Neural progenitor cell (in vitro differentiated cells): ENCODE results near the gene TMEM62. TPM values are rescaled to one million over a fixed set of nuclear protein-coding genes. Genes with fewer than 3 reads are reported as not detected.

Experiments
- DNase-seq: peaks from one replicate; pipeline ENCODE4 v3.0.0-alpha.2; 2016; ENCODE audit warnings: low spot score
- H2AFZ ChIP-seq: fragments of 200-600 bp; sonication (generic); replicated peaks from 2 replicates; pipeline ENCODE4 v1.6.1; 2016; ENCODE audit warnings: antibody characterized with exemption
- H3F3A ChIP-seq: fragments of 200-600 bp; sonication (generic); 2 replicates; pipeline ENCODE4 v1.6.1; 2016; ENCODE audit warnings: antibody characterized with exemption, low read depth
- H3K27ac ChIP-seq: fragments of 200-600 bp; sonication (generic); 2 replicates; pipeline ENCODE4 v1.5.1; 2016; ENCODE audit warnings: mild to moderate bottlenecking
- H3K27me3 ChIP-seq: fragments of 200-600 bp; sonication (generic); 2 replicates; pipeline ENCODE4 v1.6.1; 2016; ENCODE audit warnings: mild to moderate bottlenecking, moderate library complexity
- H3K36me3 ChIP-seq: fragments of 200-600 bp; sonication (generic); 2 replicates; pipeline ENCODE4 v1.5.1; 2016
- H3K4me1 ChIP-seq: fragments of 200-600 bp; sonication (generic); 2 replicates; pipeline ENCODE4 v1.6.1; 2016; ENCODE audit warnings: mixed run types
- H3K4me2 ChIP-seq: fragments of 200-600 bp; sonication (generic); 2 replicates; pipeline ENCODE4 v1.6.1; 2016
- H3K4me3 ChIP-seq: fragments of 200-600 bp; sonication (generic); 2 replicates; pipeline ENCODE4 v1.5.1; 2016
- H3K79me2 ChIP-seq: fragments of 200-600 bp; sonication (generic); 2 replicates; pipeline ENCODE4 v1.6.1; 2016; ENCODE audit warnings: low read depth
- H3K9ac ChIP-seq: fragments of 200-600 bp; sonication (generic); 2 replicates; pipeline ENCODE4 v1.6.1; 2016
- H3K9me3 ChIP-seq: fragments of 200-600 bp; sonication (generic); 2 replicates; pipeline ENCODE4 v1.5.1; 2016; ENCODE audit warnings: low read depth
- H4K20me1 ChIP-seq: fragments of 200-600 bp; sonication (generic); 2 replicates; pipeline ENCODE4 v1.6.1; 2016; ENCODE audit warnings: low read depth
- H3K27ac Mint-ChIP-seq: 3 replicates; pipeline ENCODE4 v1.8.0; 2021; ENCODE audit warnings: mixed read lengths
- H3K27me3 Mint-ChIP-seq: 2 replicates; pipeline ENCODE4 v1.8.0; 2022; ENCODE audit warnings: low read depth, mild to moderate bottlenecking, inconsistent platforms, moderate library complexity, mixed read lengths; ENCODE audit not compliant: insufficient read depth
- H3K36me3 Mint-ChIP-seq: 3 replicates; pipeline ENCODE4 v1.8.0; 2021; ENCODE audit warnings: mixed read lengths
- H3K4me1 Mint-ChIP-seq: 3 replicates; pipeline ENCODE4 v1.8.0; 2021; ENCODE audit warnings: mixed read lengths
- H3K4me3 Mint-ChIP-seq: 3 replicates; pipeline ENCODE4 v1.8.0; 2021; ENCODE audit warnings: mild to moderate bottlenecking, moderate library complexity, mixed read lengths
- H3K9me3 Mint-ChIP-seq: 3 replicates; pipeline ENCODE4 v1.8.0; 2020; ENCODE audit warnings: mixed read lengths
- CTCF ChIP-seq: fragments of 200-600 bp; sonication (generic); IDR thresholded peaks from 2 replicates; pipeline ENCODE4 v1.5.1; 2017; ENCODE audit warnings: antibody characterized with exemption, mild to moderate bottlenecking
- EZH2 ChIP-seq: fragments of 200-600 bp; sonication (generic); IDR thresholded peaks from 2 replicates; pipeline ENCODE4 v1.6.1; 2017; ENCODE audit warnings: antibody characterized with exemption, mild to moderate bottlenecking, moderate library complexity
- EZH2phosphoT487 ChIP-seq: fragments of 200-600 bp; sonication (generic); IDR thresholded peaks from 2 replicates; pipeline ENCODE4 v1.6.1; 2017; ENCODE audit warnings: antibody characterized with exemption
- total RNA-seq: library from RNA; depleted of rRNA; stranded (reverse); fragments of >200 nt; gene quantifications from 2 replicates; pipeline ENCODE4 v1.2.3, GENCODE V29; 2015; ENCODE audit warnings: low replicate concordance

Gene TMEM62
- total RNA-seq, 1 donor from 2014 or later = 11.9 TPM

GRCh38 chr15:43207024-43207423 is 73.6 kb downstream of the TMEM62 start:
- Histone ChIP-seq H3K4me2 (no peak overlapping the region), H3K27ac (no peak overlapping the region), H3K9me3 (no peaks in the 10 kb centered on the region), H3K9ac (no peak overlapping the region), H4K20me1 (no peaks in the 10 kb centered on the region), H2AFZ (no peak overlapping the region), H3K79me2 (no peaks in the 10 kb centered on the region), H3K4me1 (no peaks in the 10 kb centered on the region), H3K36me3 (no peaks in the 10 kb centered on the region), H3K4me3 (no peak overlapping the region), H3K27me3 (no peaks in the 10 kb centered on the region), H3F3A (no peaks in the 10 kb centered on the region)
- no peaks in the 10 kb centered on the region for H3K4me1 Mint-ChIP-seq
- H3K9me3 Mint-ChIP-seq = no peaks in the 10 kb centered on the region
- H3K27me3 Mint-ChIP-seq = no peaks in the 10 kb centered on the region
- H3K27ac Mint-ChIP-seq = no peak overlapping the region
- TF ChIP-seq EZH2 (no peak), EZH2phosphoT487 (no peak), CTCF (no peak)
- DNase-seq = no peak
- no peak overlapping the region for H3K4me3 Mint-ChIP-seq
- H3K36me3 Mint-ChIP-seq = no peaks in the 10 kb centered on the region

GRCh38 chr15:43208052-43209002 is 74.9 kb downstream of the TMEM62 start:
- no peaks in the 10 kb centered on the region for H3K36me3 ChIP-seq
- H3K4me1 ChIP-seq = no peaks in the 10 kb centered on the region
- Mint-ChIP-seq H3K27me3 (no peaks in the 10 kb centered on the region), H3K36me3 (no peaks in the 10 kb centered on the region), H3K4me1 (no peaks in the 10 kb centered on the region), H3K4me3 (no peak overlapping the region), H3K9me3 (no peaks in the 10 kb centered on the region), H3K27ac (no peak overlapping the region)
- H2AFZ ChIP-seq = peak overlapping the region; percentile 92
- no peak for TF ChIP-seq CTCF
- TF ChIP-seq EZH2 = no peak
- TF ChIP-seq EZH2phosphoT487 = no peak
- no peak overlapping the region for H3K4me2 ChIP-seq
- no peak overlapping the region for H3K9ac ChIP-seq
- no peak for DNase-seq
- no peak overlapping the region for H3K4me3 ChIP-seq
- H3K79me2 ChIP-seq = no peaks in the 10 kb centered on the region
- H4K20me1 ChIP-seq = no peaks in the 10 kb centered on the region
- no peak overlapping the region for H3K27ac ChIP-seq
- H3K27me3 ChIP-seq = no peaks in the 10 kb centered on the region
- H3K9me3 ChIP-seq = no peaks in the 10 kb centered on the region
- H3F3A ChIP-seq = no peaks in the 10 kb centered on the region

GRCh38 chr15:43209059-43209824 is 75.9 kb downstream of the TMEM62 start:
- DNase-seq = peak; percentile 64
- Histone ChIP-seq H3K4me1 (no peaks in the 10 kb centered on the region), H3K9me3 (no peaks in the 10 kb centered on the region), H3F3A (no peaks in the 10 kb centered on the region), H3K36me3 (no peaks in the 10 kb centered on the region), H3K27me3 (no peaks in the 10 kb centered on the region), H3K4me3 (no peak overlapping the region), H3K9ac (no peak overlapping the region), H2AFZ (peak overlapping the region; percentile 92), H3K79me2 (no peaks in the 10 kb centered on the region), H3K4me2 (no peak overlapping the region), H4K20me1 (no peaks in the 10 kb centered on the region), H3K27ac (no peak overlapping the region)
- Mint-ChIP-seq H3K36me3 (no peaks in the 10 kb centered on the region), H3K4me3 (no peak overlapping the region), H3K27ac (no peak overlapping the region), H3K9me3 (no peaks in the 10 kb centered on the region), H3K4me1 (peaks cover 1% of the 10 kb centered on the region), H3K27me3 (peaks cover 2% of the 10 kb centered on the region)
- TF ChIP-seq CTCF (peak; percentile 48), EZH2 (no peak)
